ENCODE results near the gene CRB3. TPM values are rescaled to one million over a fixed set of nuclear protein-coding genes. Genes with fewer than 3 reads are reported as not detected.

CRB3 gene
- total and polyA plus RNA-seq, 12 donors, result 0.28 TPM; not detected in 11

- peaks cover 0 to 54% (median 38%) of the 10 kb centered on the region in 7 donors for H3K27me3 ChIP-seq
- TF ChIP-seq CTCF (IDR thresholded peaks at IDR 0.05), result no peak
- intact Hi-C loops (cut with DNase I), result no loop called here
- no peaks in the 10 kb centered on the region for H3K9me3 ChIP-seq
- no peak overlapping the region for H3K27ac ChIP-seq
- WGBS, 2 donors, result 55 to 56% methylated on average over 9 of the region's 9 CpGs
- peaks cover 0 to 18% (median 4%) of the 10 kb centered on the region in 9 donors for H3K4me1 ChIP-seq
- H3K36me3 ChIP-seq, result peaks cover 0 to 40% (median 0%) of the 10 kb centered on the region in 9 donors
- H3K4me3 ChIP-seq, result no peak overlapping the region
- ATAC-seq, result no peak
- no peak for DNase-seq
Measured at GRCh38 chr19:6473647-6474046, 9.6 kb downstream of the CRB3 start.

GRCh38 chr19:6475321-6476108 is 11.4 kb downstream of the CRB3 start:
- peaks cover 0 to 68% (median 42%) of the 10 kb centered on the region in 7 donors for H3K27me3 ChIP-seq
- no peak for DNase-seq
- intact Hi-C loops (cut with DNase I), result no loop called here
- 7 to 14% methylated on average over 51 to 52 of the region's 52 CpGs for WGBS, 2 donors
- no peak overlapping the region for H3K27ac ChIP-seq
- ATAC-seq, result peak in 2 of 8 donors; percentile 17 to 31
- no peaks in the 10 kb centered on the region for H3K9me3 ChIP-seq
- no peak overlapping the region for H3K4me3 ChIP-seq
- no peak for TF ChIP-seq CTCF (IDR thresholded peaks at IDR 0.05)
- H3K4me1 ChIP-seq, result peaks cover 0 to 18% (median 4%) of the 10 kb centered on the region in 9 donors
- peaks cover 0 to 40% (median 0%) of the 10 kb centered on the region in 9 donors for H3K36me3 ChIP-seq

GRCh38 chr19:6476155-6476895 is 12.3 kb downstream of the CRB3 start:
- Histone ChIP-seq H3K27me3 (peaks cover 0 to 70% (median 47%) of the 10 kb centered on the region in 7 donors), H3K4me1 (peaks cover 0 to 18% (median 4%) of the 10 kb centered on the region in 9 donors), H3K27ac (no peak overlapping the region), H3K9me3 (no peaks in the 10 kb centered on the region), H3K36me3 (peaks cover 0 to 34% (median 0%) of the 10 kb centered on the region in 9 donors), H3K4me3 (peak overlapping the region in 2 of 10 donors; percentile 3 to 13)
- no peak for TF ChIP-seq CTCF (IDR thresholded peaks at IDR 0.05)
- DNase-seq (peak in 1 of 2 donors; percentile 44), ATAC-seq (peak in 4 of 8 donors; percentile 10 to 55 (median 40))
- WGBS, 2 donors, result 5 to 12% methylated on average over 33 of the region's 33 CpGs
- intact Hi-C loops (cut with DNase I), result no loop called here

DNA sequence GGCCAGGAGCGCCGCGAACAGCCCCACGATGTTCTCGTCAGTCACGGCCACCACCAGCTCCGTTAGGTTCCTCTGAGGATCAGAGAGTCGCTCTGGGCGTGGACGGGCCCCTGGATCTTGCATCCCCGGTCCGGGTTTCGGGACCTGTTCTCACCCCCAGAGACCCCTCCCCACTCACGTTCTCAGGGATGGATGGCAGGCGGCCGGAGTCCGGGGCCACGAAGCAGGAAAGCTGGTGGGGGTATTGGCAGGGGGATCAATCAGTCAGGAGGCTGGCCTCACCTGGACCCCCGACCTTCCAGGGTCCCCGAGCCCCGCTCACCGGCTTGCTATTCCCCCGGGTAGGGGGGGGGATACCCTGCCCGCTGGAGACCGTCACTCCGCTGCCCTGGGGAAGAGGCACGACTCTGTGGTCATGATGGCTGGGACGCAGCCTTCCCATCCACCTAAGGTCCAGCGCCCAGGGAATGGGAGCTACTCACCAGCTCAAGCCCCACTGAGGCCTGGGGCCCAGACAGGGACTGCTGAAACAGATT is 12.9 kb downstream of the CRB3 start:
- Histone ChIP-seq H3K4me3 (peak overlapping the region in 2 of 10 donors; percentile 3 to 13), H3K4me1 (peaks cover 0 to 18% (median 8%) of the 10 kb centered on the region in 9 donors), H3K36me3 (peaks cover 0 to 32% (median 0%) of the 10 kb centered on the region in 9 donors), H3K27ac (no peak overlapping the region), H3K9me3 (no peaks in the 10 kb centered on the region), H3K27me3 (peaks cover 0 to 74% (median 47%) of the 10 kb centered on the region in 7 donors)
- TF ChIP-seq CTCF (IDR thresholded peaks at IDR 0.05), result no peak
- DNase-seq, result no peak
- WGBS, 2 donors, result 15 to 21% methylated on average over 24 to 29 of the region's 29 CpGs
- ATAC-seq, result no peak
- intact Hi-C loops (cut with DNase I), result no loop called here
